Superior temporal gyrus (tissue), 1 donor: ENCODE data around the gene ANKRD65.
A peak's percentile ranks its signal among the peaks of the same experiment; 100 is the strongest.
"Not testable (repeated sequence)": the region's sequence is repeated elsewhere in the genome, so short reads cannot be mapped to it uniquely, and the experiment has no call there.

Source experiments
- DNase-seq: peaks from one replicate; pipeline ENCODE4 v3.0.0-alpha.2; 2016; ENCODE audit errors: extremely low spot score

ANKRD65 gene

DNA sequence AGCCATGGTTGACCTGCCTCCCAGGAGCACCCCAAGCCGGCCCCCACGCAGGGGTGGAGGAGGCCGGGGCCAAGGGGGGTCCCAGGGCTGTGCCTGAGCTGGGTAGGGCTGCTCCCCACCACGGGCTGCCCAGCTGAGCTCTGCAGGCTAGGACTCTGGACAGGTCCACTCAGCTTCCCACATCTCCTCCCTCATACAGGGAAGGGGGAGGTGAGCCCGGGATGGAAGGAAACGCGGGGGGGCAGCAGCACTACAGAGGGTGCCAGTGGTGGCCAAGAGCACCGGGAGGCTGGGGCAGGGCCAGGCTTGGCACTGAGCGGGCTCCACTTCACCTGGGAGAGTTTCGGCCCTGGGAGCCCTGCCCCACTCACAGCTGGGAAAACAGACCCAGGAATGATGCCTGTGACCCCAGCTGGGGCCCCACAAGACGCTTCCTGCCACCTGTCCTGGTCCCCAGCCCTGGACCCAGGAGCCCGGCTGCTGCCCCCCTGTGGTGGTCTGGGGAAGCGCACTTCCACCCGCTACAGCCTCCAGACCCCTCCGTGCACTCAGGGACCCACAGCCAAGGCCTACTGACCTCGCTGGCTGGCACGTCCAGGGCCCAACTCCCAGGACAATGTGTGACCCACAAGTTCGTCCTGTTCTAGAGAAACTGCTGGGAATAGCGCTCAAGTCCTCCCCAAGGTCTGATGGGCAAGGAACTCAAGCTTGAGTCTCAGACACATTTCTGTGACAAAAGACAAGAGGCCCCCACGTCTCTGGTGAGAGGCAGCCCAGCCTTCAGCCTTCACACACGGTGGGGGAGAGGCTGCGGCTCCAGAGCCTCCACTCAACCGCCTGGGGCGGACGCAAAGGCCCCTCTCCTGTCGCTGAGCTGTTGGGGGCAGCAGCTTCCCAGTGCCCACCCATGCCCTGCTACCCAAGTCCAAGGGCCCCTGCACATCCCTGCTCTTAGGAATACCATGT is 49.0 kb downstream of the ANKRD65 start:
- DNase-seq = peak; percentile 47

DNA sequence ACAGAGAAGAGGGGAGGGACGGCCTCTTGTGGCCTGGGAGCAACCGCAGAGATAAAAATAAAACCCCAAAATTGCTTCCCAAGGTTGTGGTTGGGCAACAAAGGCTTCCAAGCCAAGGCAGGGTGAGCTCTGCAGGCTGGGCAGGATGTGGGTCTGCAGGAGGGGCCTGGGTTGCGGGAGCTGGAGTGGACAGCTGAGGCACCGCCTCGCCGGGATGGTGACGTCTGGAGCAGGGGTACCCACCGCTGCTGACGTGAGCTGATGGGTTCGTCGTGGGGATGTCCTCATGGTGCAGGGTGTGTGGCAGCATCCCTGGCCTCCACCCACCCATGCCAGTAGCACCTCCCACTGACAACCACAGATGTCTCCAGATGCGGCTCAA is 49.7 kb downstream of the ANKRD65 start:
- no peak for DNase-seq

DNA sequence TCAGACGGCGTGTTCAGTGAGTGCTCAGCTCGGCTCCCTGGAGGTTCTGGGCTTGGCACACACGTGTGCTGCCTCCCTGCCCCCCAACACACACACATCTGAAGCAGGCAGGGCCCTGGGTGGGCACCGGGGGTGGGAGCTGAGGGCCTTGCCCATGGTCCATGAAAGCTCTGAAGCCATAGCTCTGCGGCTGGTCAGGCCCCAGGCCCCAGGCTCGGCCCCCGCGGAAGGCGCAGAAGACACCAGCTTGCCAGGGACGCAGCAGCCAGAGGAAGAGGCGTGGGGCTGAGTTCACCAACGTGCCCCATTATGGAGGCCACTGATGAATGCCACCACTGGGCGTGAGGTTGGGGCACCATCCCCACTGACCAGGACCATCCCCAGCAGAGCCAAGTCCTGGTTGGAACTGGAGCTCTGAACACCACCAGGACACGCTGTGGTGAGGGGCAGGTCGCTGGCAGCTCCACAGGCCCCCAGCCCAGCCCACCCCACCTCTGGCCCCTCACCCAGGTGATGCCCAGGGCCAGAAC is 50.2 kb downstream of the ANKRD65 start:
- no peak for DNase-seq

DNA sequence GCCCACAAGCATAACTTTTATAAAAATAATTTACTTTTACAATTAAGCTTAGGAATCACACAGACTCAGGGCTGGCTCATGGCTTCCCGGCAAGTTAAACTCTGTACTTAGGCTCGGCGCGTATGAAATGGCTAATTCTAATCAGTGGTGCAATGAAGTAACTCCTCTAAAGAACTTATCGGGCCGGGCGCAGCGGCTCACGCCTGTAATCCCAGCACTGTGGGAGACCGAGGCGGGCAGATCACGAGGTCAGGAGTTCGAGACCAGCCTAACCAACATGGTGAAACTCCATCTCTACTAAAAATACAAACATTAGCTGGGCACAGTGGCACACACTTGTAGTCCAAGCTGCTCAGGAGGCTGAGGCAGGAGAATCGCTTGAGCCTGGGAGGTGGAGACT is 51.0 kb downstream of the ANKRD65 start:
- not testable (repeated sequence) for DNase-seq
